SK-N-SH treated with all-trans-retinoic acid at 6 μM for 48 hours (cell line): ENCODE results near the gene FPR2.

Experiments
- ATAC-seq: fragments of 200-7000 bp; cut with Tn5 transposase; 3 replicates; pipeline ENCODE4 v1.9.1; 2020; ENCODE audit warnings: mild to moderate bottlenecking, moderate library complexity
- ARNTL ChIP-seq: fragments of 450-650 bp; formaldehyde crosslinking; IDR thresholded peaks from 2 replicates; pipeline ENCODE4 v1.5.0; 2020; ENCODE audit warnings: low read depth, mild to moderate bottlenecking, moderate library complexity, borderline replicate concordance
- CSDC2 ChIP-seq: fragments of 250-450 bp; sonication (Bioruptor Pico); IDR thresholded peaks from 2 replicates; pipeline ENCODE4 v1.5.0; 2020; ENCODE audit warnings: mild to moderate bottlenecking, moderate library complexity
- ESRRG ChIP-seq: fragments of 250-450 bp; sonication (Bioruptor Pico); IDR thresholded peaks from 2 replicates; pipeline ENCODE4 v1.6.1; 2021; ENCODE audit warnings: mild to moderate bottlenecking
- GLIS3 ChIP-seq: fragments of 250-450 bp; sonication (Bioruptor Pico); IDR thresholded peaks from 2 replicates; pipeline ENCODE4 v1.5.0; 2020; ENCODE audit warnings: mild to moderate bottlenecking, moderate library complexity
- ISL1 ChIP-seq: fragments of 250-450 bp; sonication (Bioruptor Pico); IDR thresholded peaks from 2 replicates; pipeline ENCODE4 v2.1.2; 2022; ENCODE audit warnings: mild to moderate bottlenecking, moderate library complexity
- OSR1 ChIP-seq: fragments of 250-450 bp; sonication (Bioruptor Pico); IDR thresholded peaks from 2 replicates; pipeline ENCODE4 v1.8.0; 2022; ENCODE audit warnings: moderate library complexity, mild to moderate bottlenecking, inconsistent platforms
- PPARA ChIP-seq: fragments of 250-450 bp; sonication (Bioruptor Pico); IDR thresholded peaks from 2 replicates; pipeline ENCODE4 v1.5.0; 2020; ENCODE audit warnings: mild to moderate bottlenecking, borderline replicate concordance
- RARB ChIP-seq: fragments of 250-450 bp; sonication (Bioruptor Pico); IDR thresholded peaks from 2 replicates; pipeline ENCODE4 v1.8.0; 2021; ENCODE audit warnings: mild to moderate bottlenecking, moderate library complexity
- SNAI2 ChIP-seq: fragments of 250-450 bp; sonication (Bioruptor Pico); IDR thresholded peaks from 2 replicates; pipeline ENCODE4 v1.5.0; 2020; ENCODE audit warnings: mild to moderate bottlenecking, moderate library complexity
- TCF4 ChIP-seq: fragments of 250-450 bp; sonication (Bioruptor Pico); IDR thresholded peaks from 2 replicates; pipeline ENCODE4 v1.8.0; 2021; ENCODE audit warnings: mild to moderate bottlenecking, moderate library complexity, borderline replicate concordance
- TOX ChIP-seq: fragments of 250-450 bp; sonication (Bioruptor Pico); IDR thresholded peaks from 2 replicates; pipeline ENCODE4 v1.8.0; 2021; ENCODE audit warnings: mild to moderate bottlenecking, moderate library complexity, borderline replicate concordance
- ZFP3 ChIP-seq: fragments of 250-450 bp; sonication (Bioruptor Pico); IDR thresholded peaks from 2 replicates; pipeline ENCODE4 v1.5.0; 2020; ENCODE audit warnings: mild to moderate bottlenecking, moderate library complexity
- ZFP30 ChIP-seq: fragments of 450-650 bp; formaldehyde crosslinking; IDR thresholded peaks from 2 replicates; pipeline ENCODE4 v1.5.0; 2022; ENCODE audit warnings: mild to moderate bottlenecking, moderate library complexity
- ZNF565 ChIP-seq: fragments of 450-650 bp; formaldehyde crosslinking; conservative IDR thresholded peaks from 2 replicates; pipeline ENCODE4 v1.5.0; 2020; ENCODE audit warnings: low read depth, mild to moderate bottlenecking, moderate library complexity
- ZNF70 ChIP-seq: fragments of 450-650 bp; formaldehyde crosslinking; IDR thresholded peaks from 2 replicates; pipeline ENCODE4 v1.5.0; 2020; ENCODE audit warnings: mild to moderate bottlenecking, moderate library complexity
- ZNF8 ChIP-seq: fragments of 450-650 bp; formaldehyde crosslinking; IDR thresholded peaks from 2 replicates; pipeline ENCODE4 v1.5.0; 2020; ENCODE audit warnings: mild to moderate bottlenecking, moderate library complexity
- TF ChIP-seq, protein P1 (sequence below): fragments of 250-450 bp; sonication (Bioruptor Pico); IDR thresholded peaks from 2 replicates; pipeline ENCODE4 v1.8.0; 2020; ENCODE audit warnings: mild to moderate bottlenecking, moderate library complexity, borderline replicate concordance
- TF ChIP-seq, protein P2 (sequence below): fragments of 250-450 bp; sonication (Bioruptor Pico); IDR thresholded peaks from 2 replicates; pipeline ENCODE4 v1.5.1; 2020; ENCODE audit warnings: low read depth, mild to moderate bottlenecking, moderate library complexity
- TF ChIP-seq, protein P3 (sequence below): fragments of 250-450 bp; sonication (Bioruptor Pico); IDR thresholded peaks from 2 replicates; pipeline ENCODE4 v1.8.0; 2021; ENCODE audit warnings: low read depth, mild to moderate bottlenecking, moderate library complexity, borderline replicate concordance
- TF ChIP-seq, protein P4 (sequence below): fragments of 250-450 bp; sonication (Bioruptor Pico); IDR thresholded peaks from 2 replicates; pipeline ENCODE4 v1.5.0; 2020; ENCODE audit warnings: mild to moderate bottlenecking, moderate library complexity
- TF ChIP-seq, protein P5 (sequence below): fragments of 250-450 bp; sonication (Bioruptor Pico); IDR thresholded peaks from 2 replicates; pipeline ENCODE4 v1.5.1; 2021; ENCODE audit warnings: mild to moderate bottlenecking, moderate library complexity

Gene FPR2

DNA sequence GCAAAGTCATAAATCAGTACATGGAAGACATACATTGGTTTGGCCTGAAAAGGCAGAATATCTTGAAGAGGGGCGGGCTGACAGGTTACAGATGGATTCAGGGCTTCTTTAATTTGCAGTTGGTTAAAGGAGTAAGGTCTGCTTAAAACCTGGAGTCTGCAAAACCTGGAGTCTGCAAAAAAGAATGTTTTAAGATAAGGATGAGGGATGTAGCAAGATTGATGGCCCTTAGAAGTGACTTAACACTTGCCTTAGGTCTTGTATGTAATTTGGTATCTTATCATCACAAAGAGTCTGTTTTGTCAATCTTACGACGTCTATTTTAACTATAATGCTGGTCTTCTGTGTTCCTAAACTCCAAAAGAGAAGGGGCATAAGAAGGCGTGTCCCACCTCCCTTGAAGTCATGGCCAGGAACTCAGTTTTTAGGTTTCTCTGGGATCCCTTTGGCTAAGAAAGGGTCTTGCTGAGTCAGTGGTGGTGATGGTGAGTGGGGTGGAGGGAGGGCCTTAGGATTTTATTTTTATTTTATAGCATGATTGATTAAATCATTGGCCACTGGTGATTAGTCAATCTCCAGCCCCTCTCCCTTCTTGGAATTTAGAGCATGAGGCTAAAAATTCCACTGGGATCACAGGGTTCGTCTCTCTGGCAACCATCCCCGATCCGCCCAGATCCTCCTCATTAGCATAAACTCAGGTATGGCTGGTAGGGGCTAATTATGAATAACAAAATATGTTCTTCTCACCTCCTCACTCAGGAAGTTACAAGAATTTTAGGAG, 27.0 kb upstream of the FPR2 start:
- no peak for ATAC-seq
- TF ChIP-seq GLIS3 (CRISPR knock-in tag), result no peak
- TF ChIP-seq RARB (CRISPR knock-in tag), result no peak
- TF ChIP-seq, protein P1, sequence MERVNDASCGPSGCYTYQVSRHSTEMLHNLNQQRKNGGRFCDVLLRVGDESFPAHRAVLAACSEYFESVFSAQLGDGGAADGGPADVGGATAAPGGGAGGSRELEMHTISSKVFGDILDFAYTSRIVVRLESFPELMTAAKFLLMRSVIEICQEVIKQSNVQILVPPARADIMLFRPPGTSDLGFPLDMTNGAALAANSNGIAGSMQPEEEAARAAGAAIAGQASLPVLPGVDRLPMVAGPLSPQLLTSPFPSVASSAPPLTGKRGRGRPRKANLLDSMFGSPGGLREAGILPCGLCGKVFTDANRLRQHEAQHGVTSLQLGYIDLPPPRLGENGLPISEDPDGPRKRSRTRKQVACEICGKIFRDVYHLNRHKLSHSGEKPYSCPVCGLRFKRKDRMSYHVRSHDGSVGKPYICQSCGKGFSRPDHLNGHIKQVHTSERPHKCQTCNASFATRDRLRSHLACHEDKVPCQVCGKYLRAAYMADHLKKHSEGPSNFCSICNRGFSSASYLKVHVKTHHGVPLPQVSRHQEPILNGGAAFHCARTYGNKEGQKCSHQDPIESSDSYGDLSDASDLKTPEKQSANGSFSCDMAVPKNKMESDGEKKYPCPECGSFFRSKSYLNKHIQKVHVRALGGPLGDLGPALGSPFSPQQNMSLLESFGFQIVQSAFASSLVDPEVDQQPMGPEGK (CRISPR knock-in tag), result no peak
- no peak for TF ChIP-seq ZNF70
- TF ChIP-seq ESRRG (CRISPR knock-in tag), result no peak
- no peak for TF ChIP-seq TOX (CRISPR knock-in tag)
- no peak for TF ChIP-seq ZFP30 (CRISPR knock-in tag)
- no peak for TF ChIP-seq ZNF8 (CRISPR knock-in tag)
- TF ChIP-seq, protein P2, sequence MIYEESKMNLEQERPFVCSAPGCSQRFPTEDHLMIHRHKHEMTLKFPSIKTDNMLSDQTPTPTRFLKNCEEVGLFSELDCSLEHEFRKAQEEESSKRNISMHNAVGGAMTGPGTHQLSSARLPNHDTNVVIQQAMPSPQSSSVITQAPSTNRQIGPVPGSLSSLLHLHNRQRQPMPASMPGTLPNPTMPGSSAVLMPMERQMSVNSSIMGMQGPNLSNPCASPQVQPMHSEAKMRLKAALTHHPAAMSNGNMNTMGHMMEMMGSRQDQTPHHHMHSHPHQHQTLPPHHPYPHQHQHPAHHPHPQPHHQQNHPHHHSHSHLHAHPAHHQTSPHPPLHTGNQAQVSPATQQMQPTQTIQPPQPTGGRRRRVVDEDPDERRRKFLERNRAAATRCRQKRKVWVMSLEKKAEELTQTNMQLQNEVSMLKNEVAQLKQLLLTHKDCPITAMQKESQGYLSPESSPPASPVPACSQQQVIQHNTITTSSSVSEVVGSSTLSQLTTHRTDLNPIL (CRISPR knock-in tag), result no peak
- no peak for TF ChIP-seq OSR1 (CRISPR knock-in tag)
- TF ChIP-seq, all 23 proteins: peak for 0

DNA sequence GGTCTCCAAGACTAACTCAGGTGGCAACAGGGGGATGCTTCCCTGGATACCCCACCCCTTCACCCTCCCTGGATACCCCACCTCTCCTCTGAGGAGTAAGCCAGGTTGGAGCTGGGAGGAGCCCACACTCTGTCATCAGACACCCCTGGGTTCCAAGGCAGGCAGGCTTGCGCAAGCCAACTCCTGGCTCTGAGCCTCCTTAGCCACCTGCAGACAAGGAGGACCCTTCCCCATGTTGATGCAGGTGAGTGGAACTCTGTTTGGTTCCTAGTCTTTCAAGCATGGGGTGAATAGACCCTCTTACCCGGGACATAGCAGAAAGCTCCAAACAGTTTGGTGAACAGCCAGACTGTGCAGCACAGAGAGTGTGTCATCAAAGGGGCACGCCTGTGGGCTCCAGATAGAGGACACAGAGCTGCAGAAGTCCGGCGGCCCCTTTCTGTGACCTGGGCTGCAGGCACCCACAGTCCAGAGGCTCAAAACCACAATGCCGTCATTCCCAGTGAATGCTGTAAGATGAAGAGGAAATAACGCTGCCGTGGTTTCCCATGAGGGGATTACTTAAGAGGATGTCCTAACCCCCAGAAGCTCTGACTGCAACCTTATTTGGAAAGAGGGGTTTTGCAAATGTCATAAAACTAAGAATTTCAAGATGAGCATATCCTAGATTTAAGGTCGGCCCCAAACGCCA, 25.1 kb upstream of the FPR2 start:
- TF ChIP-seq, protein P3, sequence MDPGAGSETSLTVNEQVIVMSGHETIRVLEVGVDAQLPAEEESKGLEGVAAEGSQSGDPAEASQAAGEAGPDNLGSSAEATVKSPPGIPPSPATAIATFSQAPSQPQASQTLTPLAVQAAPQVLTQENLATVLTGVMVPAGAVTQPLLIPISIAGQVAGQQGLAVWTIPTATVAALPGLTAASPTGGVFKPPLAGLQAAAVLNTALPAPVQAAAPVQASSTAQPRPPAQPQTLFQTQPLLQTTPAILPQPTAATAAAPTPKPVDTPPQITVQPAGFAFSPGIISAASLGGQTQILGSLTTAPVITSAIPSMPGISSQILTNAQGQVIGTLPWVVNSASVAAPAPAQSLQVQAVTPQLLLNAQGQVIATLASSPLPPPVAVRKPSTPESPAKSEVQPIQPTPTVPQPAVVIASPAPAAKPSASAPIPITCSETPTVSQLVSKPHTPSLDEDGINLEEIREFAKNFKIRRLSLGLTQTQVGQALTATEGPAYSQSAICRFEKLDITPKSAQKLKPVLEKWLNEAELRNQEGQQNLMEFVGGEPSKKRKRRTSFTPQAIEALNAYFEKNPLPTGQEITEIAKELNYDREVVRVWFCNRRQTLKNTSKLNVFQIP, result no peak
- TF ChIP-seq, protein P4, sequence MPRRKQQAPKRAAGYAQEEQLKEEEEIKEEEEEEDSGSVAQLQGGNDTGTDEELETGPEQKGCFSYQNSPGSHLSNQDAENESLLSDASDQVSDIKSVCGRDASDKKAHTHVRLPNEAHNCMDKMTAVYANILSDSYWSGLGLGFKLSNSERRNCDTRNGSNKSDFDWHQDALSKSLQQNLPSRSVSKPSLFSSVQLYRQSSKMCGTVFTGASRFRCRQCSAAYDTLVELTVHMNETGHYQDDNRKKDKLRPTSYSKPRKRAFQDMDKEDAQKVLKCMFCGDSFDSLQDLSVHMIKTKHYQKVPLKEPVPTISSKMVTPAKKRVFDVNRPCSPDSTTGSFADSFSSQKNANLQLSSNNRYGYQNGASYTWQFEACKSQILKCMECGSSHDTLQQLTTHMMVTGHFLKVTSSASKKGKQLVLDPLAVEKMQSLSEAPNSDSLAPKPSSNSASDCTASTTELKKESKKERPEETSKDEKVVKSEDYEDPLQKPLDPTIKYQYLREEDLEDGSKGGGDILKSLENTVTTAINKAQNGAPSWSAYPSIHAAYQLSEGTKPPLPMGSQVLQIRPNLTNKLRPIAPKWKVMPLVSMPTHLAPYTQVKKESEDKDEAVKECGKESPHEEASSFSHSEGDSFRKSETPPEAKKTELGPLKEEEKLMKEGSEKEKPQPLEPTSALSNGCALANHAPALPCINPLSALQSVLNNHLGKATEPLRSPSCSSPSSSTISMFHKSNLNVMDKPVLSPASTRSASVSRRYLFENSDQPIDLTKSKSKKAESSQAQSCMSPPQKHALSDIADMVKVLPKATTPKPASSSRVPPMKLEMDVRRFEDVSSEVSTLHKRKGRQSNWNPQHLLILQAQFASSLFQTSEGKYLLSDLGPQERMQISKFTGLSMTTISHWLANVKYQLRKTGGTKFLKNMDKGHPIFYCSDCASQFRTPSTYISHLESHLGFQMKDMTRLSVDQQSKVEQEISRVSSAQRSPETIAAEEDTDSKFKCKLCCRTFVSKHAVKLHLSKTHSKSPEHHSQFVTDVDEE (CRISPR knock-in tag), result no peak
- TF ChIP-seq ISL1 (CRISPR knock-in tag) (no peak), CSDC2 (CRISPR knock-in tag) (no peak), ZFP30 (CRISPR knock-in tag) (no peak), ARNTL (CRISPR knock-in tag) (no peak), ZFP3 (CRISPR knock-in tag) (no peak), ZNF565 (CRISPR knock-in tag) (no peak), PPARA (no peak), OSR1 (CRISPR knock-in tag) (no peak), RARB (CRISPR knock-in tag) (no peak), ZNF8 (CRISPR knock-in tag) (no peak), TOX (CRISPR knock-in tag) (no peak), SNAI2 (CRISPR knock-in tag) (no peak), TCF4 (CRISPR knock-in tag) (no peak), ZNF70 (no peak)
- TF ChIP-seq, protein P1 (CRISPR knock-in tag), result no peak
- TF ChIP-seq, protein P2 (CRISPR knock-in tag), result no peak
- TF ChIP-seq, protein P5, sequence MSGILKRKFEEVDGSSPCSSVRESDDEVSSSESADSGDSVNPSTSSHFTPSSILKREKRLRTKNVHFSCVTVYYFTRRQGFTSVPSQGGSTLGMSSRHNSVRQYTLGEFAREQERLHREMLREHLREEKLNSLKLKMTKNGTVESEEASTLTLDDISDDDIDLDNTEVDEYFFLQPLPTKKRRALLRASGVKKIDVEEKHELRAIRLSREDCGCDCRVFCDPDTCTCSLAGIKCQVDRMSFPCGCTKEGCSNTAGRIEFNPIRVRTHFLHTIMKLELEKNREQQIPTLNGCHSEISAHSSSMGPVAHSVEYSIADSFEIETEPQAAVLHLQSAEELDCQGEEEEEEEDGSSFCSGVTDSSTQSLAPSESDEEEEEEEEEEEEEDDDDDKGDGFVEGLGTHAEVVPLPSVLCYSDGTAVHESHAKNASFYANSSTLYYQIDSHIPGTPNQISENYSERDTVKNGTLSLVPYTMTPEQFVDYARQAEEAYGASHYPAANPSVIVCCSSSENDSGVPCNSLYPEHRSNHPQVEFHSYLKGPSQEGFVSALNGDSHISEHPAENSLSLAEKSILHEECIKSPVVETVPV (CRISPR knock-in tag), result no peak
- ATAC-seq, result no peak
